GM18861 (cell line): ENCODE measurements around the gene RPL29.

Experiments
- ATAC-seq: cut with Tn5 transposase; IDR thresholded peaks from one replicate; pipeline ENCODE4 v1.9.1; 2021; ENCODE audit not compliant: unreplicated experiment

The RPL29 gene

GRCh38 chr3:51966016-51966415, 29.7 kb downstream of the RPL29 start:
- ATAC-seq = no peak

- ATAC-seq = no peak
These were observed 31.2 kb downstream of the RPL29 start for GRCh38 chr3:51964521-51964920.

- ATAC-seq = no peak
These were observed 31.7 kb downstream of the RPL29 start for GRCh38 chr3:51963951-51964451.

GRCh38 chr3:51962854-51963530, 32.7 kb downstream of the RPL29 start:
- no peak for ATAC-seq

GRCh38 chr3:51961602-51962569, 33.8 kb downstream of the RPL29 start:
- ATAC-seq = no peak

GRCh38 chr3:51961011-51961410, 34.7 kb downstream of the RPL29 start:
- no peak for ATAC-seq

- ATAC-seq = no peak
These were observed 35.3 kb downstream of the RPL29 start for GRCh38 chr3:51960386-51960785.

- no peak for ATAC-seq
These were observed 36.0 kb downstream of the RPL29 start for GRCh38 chr3:51959651-51960050.

- no peak for ATAC-seq
These were observed 36.8 kb downstream of the RPL29 start for GRCh38 chr3:51958603-51959521.

GRCh38 chr3:51957520-51958205, 38.0 kb downstream of the RPL29 start:
- no peak for ATAC-seq

GRCh38 chr3:51955893-51956770, 39.6 kb downstream of the RPL29 start:
- ATAC-seq = no peak

- ATAC-seq = no peak
These were observed 40.4 kb downstream of the RPL29 start, which contains the start of gene GPR62 for GRCh38 chr3:51955175-51955892. Gene GPR62, plus strand, starts transcription at chr3:51955381. Its CDS starts 272 bp downstream, at chr3:51955653.

- ATAC-seq = no peak
These were observed 41.0 kb downstream of the RPL29 start for GRCh38 chr3:51954713-51955112.

GRCh38 chr3:51954105-51954504, 41.6 kb downstream of the RPL29 start:
- no peak for ATAC-seq

- no peak for ATAC-seq
These were observed 42.2 kb downstream of the RPL29 start for GRCh38 chr3:51953445-51953844.

- ATAC-seq = no peak
These were observed 44.8 kb downstream of the RPL29 start for GRCh38 chr3:51950899-51951298.

- ATAC-seq = no peak
These were observed 46.6 kb downstream of the RPL29 start for GRCh38 chr3:51949121-51949520.

- ATAC-seq = no peak
These were observed 47.6 kb downstream of the RPL29 start for GRCh38 chr3:51948016-51948580.
